HG03280 (cell line): ENCODE results near the gene ZNF462.

Experiments
- ATAC-seq: cut with Tn5 transposase; IDR thresholded peaks from one replicate; pipeline ENCODE4 v1.9.1; 2021; ENCODE audit warnings: mild to moderate bottlenecking, moderate library complexity; ENCODE audit not compliant: unreplicated experiment

The ZNF462 gene

GRCh38 chr9:106861640-106862109 lies 1.3 kb upstream of the ZNF462 start:
- no peak for ATAC-seq

GRCh38 chr9:106862110-106862820 lies 701 bp upstream of the ZNF462 start:
- ATAC-seq: no peak

GRCh38 chr9:106864373-106865143 lies 1.6 kb downstream of the ZNF462 start:
- no peak for ATAC-seq

DNA sequence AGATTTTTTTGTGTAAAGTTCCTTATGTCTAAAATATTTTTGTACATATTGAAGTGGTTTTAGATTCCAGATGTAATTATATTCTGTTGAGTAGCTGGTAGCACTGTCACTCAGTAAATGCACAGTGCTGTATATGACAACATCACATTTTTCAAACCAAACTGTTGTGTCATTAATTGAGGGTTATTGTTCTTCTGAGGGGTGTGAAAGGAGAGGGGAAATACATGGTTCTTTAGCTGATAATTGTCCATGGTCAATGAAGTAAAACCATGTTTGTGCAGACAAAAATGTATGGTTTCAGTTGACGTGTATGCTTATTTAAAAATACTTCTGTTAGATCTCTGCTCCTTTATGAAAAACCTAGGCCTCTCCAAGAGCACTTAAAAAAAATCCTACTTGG lies 3.3 kb downstream of the ZNF462 start:
- no peak for ATAC-seq

- ATAC-seq: no peak
Observed at GRCh38 chr9:106867286-106867685, 4.3 kb downstream of the ZNF462 start.

DNA sequence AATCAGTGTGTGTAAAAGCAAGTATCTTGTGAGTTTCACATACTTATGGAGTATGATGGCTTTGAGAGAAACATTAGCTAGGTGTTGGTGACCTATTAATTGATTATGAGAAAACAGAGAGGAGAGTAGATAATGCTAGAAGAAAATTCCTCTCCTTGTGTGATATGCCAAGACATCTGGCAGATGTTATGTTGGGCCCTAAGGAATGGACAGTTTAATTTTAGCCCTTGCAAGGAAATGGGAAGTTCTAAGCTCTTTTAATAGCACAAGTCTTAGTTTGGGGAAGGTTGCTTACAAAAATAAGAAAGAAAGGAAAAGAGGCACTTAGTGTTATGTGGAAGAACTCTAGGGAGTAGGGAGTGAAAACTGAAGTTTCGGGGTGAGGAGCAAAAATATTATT lies 5.1 kb downstream of the ZNF462 start:
- ATAC-seq: no peak

DNA sequence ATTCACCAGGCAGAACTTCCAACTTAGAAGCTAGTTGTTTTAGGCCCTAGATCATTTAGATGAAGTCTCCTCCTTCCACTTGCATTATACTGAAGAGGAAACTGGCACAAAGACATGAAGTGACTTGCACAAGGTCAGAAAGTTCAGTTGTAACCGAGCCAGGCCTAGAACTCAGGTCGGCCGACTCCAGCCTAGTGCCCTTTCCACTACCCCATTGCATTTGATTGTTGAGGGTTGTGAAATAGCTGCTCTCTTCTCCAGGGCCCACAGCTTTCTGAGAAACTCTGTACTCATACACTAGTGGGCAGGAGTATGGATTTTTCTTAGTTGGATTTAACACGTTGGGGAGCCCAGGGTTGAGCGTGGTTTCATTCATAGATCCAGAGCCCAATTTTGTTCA lies 5.6 kb downstream of the ZNF462 start:
- no peak for ATAC-seq

DNA sequence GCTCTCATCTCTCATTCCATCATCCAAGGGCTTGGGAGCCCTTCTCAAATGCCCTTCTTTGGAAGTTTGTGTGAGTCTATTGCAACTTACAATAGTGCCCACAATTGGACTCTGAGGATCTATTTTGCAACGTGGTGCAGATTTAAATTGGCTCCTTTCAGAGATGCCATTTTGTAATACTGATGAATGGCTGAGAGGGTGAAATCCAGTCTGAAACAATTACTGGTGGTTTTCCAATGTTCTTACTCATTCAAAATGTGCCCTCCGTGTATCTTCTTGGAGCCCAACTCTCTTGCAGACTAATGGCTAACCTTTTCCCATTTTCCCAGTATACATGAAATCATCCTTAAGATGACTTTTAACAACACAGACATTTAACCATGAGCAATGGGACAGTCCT lies 6.1 kb downstream of the ZNF462 start:
- ATAC-seq: no peak

- ATAC-seq: no peak
Observed at GRCh38 chr9:106869458-106869857, 6.5 kb downstream of the ZNF462 start.

GRCh38 chr9:106872641-106873040 lies 9.7 kb downstream of the ZNF462 start:
- ATAC-seq: no peak

DNA sequence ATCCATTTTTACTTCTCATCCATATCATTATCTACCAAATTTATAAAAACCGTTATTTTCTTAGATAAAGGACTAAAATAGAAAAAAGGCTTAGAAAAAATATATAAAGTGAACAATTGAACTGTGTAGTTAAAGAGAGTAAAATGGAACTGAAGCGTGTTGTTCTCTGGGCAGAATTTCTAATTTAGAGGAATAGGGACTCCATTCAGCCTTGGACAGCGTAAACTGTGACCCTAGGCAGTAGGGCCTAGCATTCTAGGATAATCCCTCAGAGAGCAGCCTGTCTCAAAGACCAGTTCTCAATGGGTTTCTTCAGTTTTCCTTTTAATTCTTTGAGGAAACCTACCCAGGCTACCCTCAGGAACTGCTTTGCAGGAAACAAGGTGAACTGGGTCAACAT lies 11.1 kb downstream of the ZNF462 start:
- no peak for ATAC-seq

DNA sequence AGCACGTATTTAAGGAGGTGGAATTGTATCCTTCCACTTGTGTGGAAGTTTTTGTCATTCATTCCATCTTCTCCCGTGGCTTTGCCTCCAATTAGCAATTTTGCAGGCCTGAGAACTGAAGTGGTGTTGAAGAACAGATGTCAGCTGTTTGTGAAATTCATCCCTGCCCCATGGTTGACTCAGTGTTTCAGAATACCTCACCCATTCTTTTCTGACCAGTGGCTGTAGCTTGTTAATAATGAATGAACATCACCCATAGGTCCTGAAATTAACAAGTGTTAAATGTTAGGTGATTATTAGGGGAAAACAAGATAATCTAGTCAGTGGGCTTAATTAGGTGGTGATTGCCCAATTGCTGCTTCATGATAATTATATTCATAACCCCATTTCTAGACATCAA lies 11.7 kb downstream of the ZNF462 start:
- no peak for ATAC-seq

DNA sequence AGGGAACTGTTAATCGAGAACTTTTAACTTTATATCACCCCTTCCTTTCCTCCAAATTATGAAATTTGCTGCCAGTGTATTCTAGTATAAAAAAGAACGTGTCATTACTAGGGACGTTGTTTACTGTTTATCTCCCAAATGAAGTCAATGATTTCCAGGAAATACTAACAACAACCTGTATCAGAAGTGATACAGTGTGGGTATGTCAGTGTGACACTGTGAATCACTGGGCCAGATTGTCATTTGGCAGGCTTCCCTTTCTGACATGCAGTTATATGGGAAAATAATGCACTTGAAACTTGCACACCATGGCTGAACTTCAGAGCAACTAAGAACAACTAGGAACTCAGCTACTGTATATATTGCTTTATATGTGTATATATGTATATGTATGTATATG lies 12.6 kb downstream of the ZNF462 start:
- no peak for ATAC-seq

DNA sequence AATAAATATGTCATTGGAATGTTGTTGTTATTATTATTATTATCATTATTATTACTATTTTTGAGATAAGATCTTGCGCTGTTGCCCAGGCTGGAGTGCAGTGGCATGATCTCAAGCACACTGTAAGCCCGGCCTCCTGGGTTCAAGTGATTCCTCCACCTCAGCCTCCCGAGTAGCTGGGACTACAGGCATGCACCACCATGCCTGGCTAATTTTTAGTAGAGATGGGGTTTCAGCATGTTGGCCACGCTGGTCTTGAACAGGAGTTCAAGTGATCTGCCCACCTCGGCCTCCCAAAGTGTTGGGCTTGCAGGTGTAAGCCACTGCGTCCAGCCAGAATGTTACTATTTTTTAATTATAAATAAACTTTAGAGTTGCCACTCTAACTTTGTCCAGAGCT lies 14.4 kb downstream of the ZNF462 start:
- no peak for ATAC-seq

GRCh38 chr9:106878081-106878837 lies 15.3 kb downstream of the ZNF462 start:
- ATAC-seq: no peak

DNA sequence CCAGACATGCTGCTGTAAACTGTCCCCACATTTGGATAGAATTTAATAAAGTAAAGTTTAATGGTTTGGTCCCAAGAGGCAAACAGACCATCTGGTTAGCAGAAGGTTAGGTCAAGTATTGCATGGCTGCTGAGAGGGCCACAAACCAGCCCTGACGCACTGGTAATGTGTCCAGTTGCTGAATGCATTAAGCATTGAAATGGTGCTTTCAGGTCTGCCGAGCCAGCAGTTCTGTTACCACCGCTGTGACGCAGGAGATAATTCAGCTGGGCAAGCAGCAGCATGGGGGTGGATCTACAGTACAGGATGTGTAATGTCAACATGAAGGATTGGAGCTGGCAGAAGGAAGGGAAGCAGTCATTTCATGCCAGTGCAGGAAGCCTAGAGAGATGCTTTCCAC lies 16.0 kb downstream of the ZNF462 start:
- ATAC-seq: no peak

GRCh38 chr9:106879439-106879882 lies 16.5 kb downstream of the ZNF462 start:
- no peak for ATAC-seq

DNA sequence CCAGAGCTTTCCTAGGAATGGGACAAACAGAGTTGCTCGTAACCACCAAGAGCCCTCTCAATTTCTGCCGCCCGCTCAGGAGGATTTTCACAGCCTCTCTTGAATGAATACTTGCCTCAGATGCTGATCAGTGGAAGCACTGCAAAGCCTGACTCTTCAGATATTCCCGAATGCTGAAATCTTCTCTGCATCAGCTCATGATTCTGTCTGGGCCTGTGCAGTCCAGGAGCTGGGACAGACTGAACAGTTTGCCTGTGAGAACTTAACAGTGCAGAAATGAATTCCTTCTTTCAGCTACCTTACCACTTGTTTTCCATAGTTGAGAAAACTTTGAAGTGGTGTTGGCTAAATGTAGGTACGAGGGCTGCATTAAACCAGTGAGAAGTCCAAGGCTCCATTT lies 17.1 kb downstream of the ZNF462 start:
- ATAC-seq: no peak

- no peak for ATAC-seq
Observed at GRCh38 chr9:106880863-106881262, 17.9 kb downstream of the ZNF462 start.

GRCh38 chr9:106883030-106883429 lies 20.1 kb downstream of the ZNF462 start:
- ATAC-seq: no peak

- ATAC-seq: no peak
Observed at GRCh38 chr9:106883626-106884190, 20.7 kb downstream of the ZNF462 start.
